ENCODE results near the gene SYT5. TPM values are rescaled to one million over a fixed set of nuclear protein-coding genes. Genes with fewer than 3 reads are reported as not detected.

SYT5 gene
- total and polyA plus RNA-seq, 2 of the 13 experiments (the other 11 are each of a cell fraction or from before 2014, with no cell fraction given) = not detected

- TF ChIP-seq ZNF782 (CRISPR knock-in tag; IDR thresholded peaks at IDR 0.05; ENCODE audit: borderline replicate concordance) = peak; percentile 86; the same call in 1 of the 2 replicates
- peak; percentile 34; the same call in 1 of the 2 replicates for TF ChIP-seq PHF20 (CRISPR knock-in tag; IDR thresholded peaks at IDR 0.05)
- 0 out of 2 replicates have a peak, but pooled peaks have one; percentile 24 for TF ChIP-seq RBFOX2 (IDR thresholded peaks at IDR 0.05; ENCODE audit: low read depth, low read length)
- TF ChIP-seq PBX3 (CRISPR knock-in tag; IDR thresholded peaks at IDR 0.05; ENCODE audit: borderline replicate concordance) = no peak
- no peak for TF ChIP-seq ZBTB42 (CRISPR knock-in tag; IDR thresholded peaks at IDR 0.05)
- TF ChIP-seq SALL1 (CRISPR knock-in tag; IDR thresholded peaks at IDR 0.05) = peak; percentile 68
- TF ChIP-seq ZNF552 (CRISPR knock-in tag; IDR thresholded peaks at IDR 0.05; ENCODE audit: borderline replicate concordance) = no peak
- peak; percentile 61; the same call in 1 of the 2 replicates for TF ChIP-seq FUBP1 (CRISPR knock-in tag; IDR thresholded peaks at IDR 0.05; ENCODE audit: borderline replicate concordance)
- TF ChIP-seq MTA1 (CRISPR knock-in tag; IDR thresholded peaks at IDR 0.05; ENCODE audit: borderline replicate concordance) = peak; percentile 72; the same call in 1 of the 2 replicates
- TF ChIP-seq, protein P1, sequence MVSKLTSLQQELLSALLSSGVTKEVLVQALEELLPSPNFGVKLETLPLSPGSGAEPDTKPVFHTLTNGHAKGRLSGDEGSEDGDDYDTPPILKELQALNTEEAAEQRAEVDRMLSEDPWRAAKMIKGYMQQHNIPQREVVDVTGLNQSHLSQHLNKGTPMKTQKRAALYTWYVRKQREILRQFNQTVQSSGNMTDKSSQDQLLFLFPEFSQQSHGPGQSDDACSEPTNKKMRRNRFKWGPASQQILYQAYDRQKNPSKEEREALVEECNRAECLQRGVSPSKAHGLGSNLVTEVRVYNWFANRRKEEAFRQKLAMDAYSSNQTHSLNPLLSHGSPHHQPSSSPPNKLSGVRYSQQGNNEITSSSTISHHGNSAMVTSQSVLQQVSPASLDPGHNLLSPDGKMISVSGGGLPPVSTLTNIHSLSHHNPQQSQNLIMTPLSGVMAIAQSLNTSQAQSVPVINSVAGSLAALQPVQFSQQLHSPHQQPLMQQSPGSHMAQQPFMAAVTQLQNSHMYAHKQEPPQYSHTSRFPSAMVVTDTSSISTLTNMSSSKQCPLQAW (CRISPR knock-in tag; IDR thresholded peaks at IDR 0.05) = peak; percentile 98
- TF ChIP-seq TRAFD1 (CRISPR knock-in tag; IDR thresholded peaks at IDR 0.05; ENCODE audit: borderline replicate concordance) = peak; percentile 95
- TF ChIP-seq, protein P2, sequence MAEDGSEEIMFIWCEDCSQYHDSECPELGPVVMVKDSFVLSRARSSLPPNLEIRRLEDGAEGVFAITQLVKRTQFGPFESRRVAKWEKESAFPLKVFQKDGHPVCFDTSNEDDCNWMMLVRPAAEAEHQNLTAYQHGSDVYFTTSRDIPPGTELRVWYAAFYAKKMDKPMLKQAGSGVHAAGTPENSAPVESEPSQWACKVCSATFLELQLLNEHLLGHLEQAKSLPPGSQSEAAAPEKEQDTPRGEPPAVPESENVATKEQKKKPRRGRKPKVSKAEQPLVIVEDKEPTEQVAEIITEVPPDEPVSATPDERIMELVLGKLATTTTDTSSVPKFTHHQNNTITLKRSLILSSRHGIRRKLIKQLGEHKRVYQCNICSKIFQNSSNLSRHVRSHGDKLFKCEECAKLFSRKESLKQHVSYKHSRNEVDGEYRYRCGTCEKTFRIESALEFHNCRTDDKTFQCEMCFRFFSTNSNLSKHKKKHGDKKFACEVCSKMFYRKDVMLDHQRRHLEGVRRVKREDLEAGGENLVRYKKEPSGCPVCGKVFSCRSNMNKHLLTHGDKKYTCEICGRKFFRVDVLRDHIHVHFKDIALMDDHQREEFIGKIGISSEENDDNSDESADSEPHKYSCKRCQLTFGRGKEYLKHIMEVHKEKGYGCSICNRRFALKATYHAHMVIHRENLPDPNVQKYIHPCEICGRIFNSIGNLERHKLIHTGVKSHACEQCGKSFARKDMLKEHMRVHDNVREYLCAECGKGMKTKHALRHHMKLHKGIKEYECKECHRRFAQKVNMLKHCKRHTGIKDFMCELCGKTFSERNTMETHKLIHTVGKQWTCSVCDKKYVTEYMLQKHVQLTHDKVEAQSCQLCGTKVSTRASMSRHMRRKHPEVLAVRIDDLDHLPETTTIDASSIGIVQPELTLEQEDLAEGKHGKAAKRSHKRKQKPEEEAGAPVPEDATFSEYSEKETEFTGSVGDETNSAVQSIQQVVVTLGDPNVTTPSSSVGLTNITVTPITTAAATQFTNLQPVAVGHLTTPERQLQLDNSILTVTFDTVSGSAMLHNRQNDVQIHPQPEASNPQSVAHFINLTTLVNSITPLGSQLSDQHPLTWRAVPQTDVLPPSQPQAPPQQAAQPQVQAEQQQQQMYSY (CRISPR knock-in tag; IDR thresholded peaks at IDR 0.05) = peak; percentile 23; the same call in 1 of the 2 replicates
- peak; percentile 43; the same call in 1 of the 2 replicates for TF ChIP-seq ESRRA (CRISPR knock-in tag; IDR thresholded peaks at IDR 0.05; ENCODE audit: low read depth)
- TF ChIP-seq, protein P3, sequence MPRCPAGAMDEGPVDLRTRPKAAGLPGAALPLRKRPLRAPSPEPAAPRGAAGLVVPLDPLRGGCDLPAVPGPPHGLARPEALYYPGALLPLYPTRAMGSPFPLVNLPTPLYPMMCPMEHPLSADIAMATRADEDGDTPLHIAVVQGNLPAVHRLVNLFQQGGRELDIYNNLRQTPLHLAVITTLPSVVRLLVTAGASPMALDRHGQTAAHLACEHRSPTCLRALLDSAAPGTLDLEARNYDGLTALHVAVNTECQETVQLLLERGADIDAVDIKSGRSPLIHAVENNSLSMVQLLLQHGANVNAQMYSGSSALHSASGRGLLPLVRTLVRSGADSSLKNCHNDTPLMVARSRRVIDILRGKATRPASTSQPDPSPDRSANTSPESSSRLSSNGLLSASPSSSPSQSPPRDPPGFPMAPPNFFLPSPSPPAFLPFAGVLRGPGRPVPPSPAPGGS (CRISPR knock-in tag; IDR thresholded peaks at IDR 0.05) = no peak
- TF ChIP-seq MEIS1 (CRISPR knock-in tag; IDR thresholded peaks at IDR 0.05; ENCODE audit: borderline replicate concordance) = 0 out of 2 replicates have a peak, but pooled peaks have one; percentile 70
- peak; percentile 81 for TF ChIP-seq MED1 (CRISPR knock-in tag; IDR thresholded peaks at IDR 0.05)
Measured at GRCh38 chr19:55228403-55229031, 48.4 kb upstream of the SYT5 start, which contains the start of gene TMEM86B (continued).
